C4-2B (cell line): ENCODE data around the gene MEGF8.

ENCODE experiments used
- CTCF ChIP-seq: fragments of 450-650 bp; conservative IDR thresholded peaks from 2 replicates; pipeline ENCODE4 v1.5.1; 2017; ENCODE audit warnings: mild to moderate bottlenecking
- ZFX ChIP-seq: fragments of 450-650 bp; IDR thresholded peaks from 2 replicates; pipeline ENCODE4 v1.6.1; 2017

GRCh38 chr19:42412227-42412626, 86.8 kb downstream of the MEGF8 start:
- no peak for TF ChIP-seq CTCF
- no peak for TF ChIP-seq ZFX
